ENCODE data around the gene KIAA1671. TPM values are rescaled to one million over a fixed set of nuclear protein-coding genes. Genes with fewer than 3 reads are reported as not detected.
A peak's percentile ranks its signal among the peaks of the same experiment; 100 is the strongest.

KIAA1671 gene
- total RNA-seq, 1 donor from 2014 or later: 17.3 TPM

- Histone ChIP-seq H3K4me3 (no peak overlapping the region), H3K27me3 (no peaks in the 10 kb centered on the region), H3F3A (ENCODE audit: low read depth) (peaks cover 34% of the 10 kb centered on the region), H3K27ac (peak overlapping the region; percentile 71), H3K9me3 (ENCODE audit: low read depth) (no peaks in the 10 kb centered on the region), H3K36me3 (no peaks in the 10 kb centered on the region), H3K79me2 (ENCODE audit: low read depth) (peaks cover 91% of the 10 kb centered on the region), H2AFZ (replicated peaks) (no peak overlapping the region), H3K4me2 (peak overlapping the region; percentile 44), H3K9ac (no peak overlapping the region), H4K20me1 (ENCODE audit: low read depth) (peaks cover 93% of the 10 kb centered on the region), H3K4me1 (peaks cover 19% of the 10 kb centered on the region)
- Mint-ChIP-seq H3K9me3 (no peaks in the 10 kb centered on the region), H3K27ac (peak overlapping the region; percentile 17), H3K27me3 (ENCODE audit: insufficient read depth, low read depth) (peaks cover 2% of the 10 kb centered on the region), H3K4me3 (no peak overlapping the region), H3K36me3 (no peaks in the 10 kb centered on the region), H3K4me1 (peaks cover 36% of the 10 kb centered on the region)
- no peak for TF ChIP-seq CTCF (IDR thresholded peaks at IDR 0.05)
- TF ChIP-seq EZH2phosphoT487 (IDR thresholded peaks at IDR 0.05): no peak
- DNase-seq (ENCODE audit: low spot score): peak; percentile 28
These were observed 23.4 kb downstream of the KIAA1671 start for GRCh38 chr22:24975813-24976341.

DNA sequence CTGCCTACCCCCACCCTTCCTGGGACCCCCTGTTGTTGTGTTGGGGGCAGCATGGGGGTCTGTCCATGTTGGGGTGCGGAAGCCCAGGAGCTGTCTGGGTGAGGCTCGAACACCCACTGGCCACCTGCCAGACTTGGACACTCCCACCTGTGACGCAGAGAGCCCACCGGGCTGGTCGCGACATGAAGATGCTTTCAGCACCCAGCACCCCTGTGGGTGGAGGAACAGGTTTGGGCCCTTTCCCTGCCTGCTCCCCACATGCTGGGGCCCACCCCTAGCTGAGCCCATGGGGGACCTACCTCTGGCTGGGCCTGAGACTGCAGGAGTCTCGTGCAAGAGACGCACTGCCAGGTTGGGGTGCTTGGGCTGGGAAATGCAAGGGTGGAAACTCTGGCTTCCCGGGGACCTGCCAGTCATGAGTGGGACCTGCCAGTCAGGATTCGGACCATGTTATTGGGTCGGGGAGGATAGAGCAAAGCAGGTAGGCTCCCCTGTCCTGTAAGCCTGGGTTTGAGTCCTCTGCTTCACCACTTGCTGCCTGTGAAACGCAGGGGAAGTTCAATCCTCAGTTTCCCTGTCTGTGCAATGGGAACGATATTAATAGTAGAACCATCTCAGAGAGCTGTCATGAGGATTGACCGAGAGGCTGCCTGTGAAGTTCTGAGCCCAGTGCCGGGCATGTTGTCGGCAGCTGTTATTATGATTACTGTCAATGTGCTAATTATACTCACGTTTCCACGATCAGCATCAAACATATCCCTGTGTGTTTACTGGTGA, 24.1 kb downstream of the KIAA1671 start:
- peaks cover 39% of the 10 kb centered on the region for H3K4me1 Mint-ChIP-seq
- H3K27ac ChIP-seq: peak overlapping the region; percentile 85
- H3K79me2 ChIP-seq (ENCODE audit: low read depth): peaks cover 91% of the 10 kb centered on the region
- peaks cover 2% of the 10 kb centered on the region for H3K27me3 Mint-ChIP-seq (ENCODE audit: insufficient read depth, low read depth)
- TF ChIP-seq EZH2 (IDR thresholded peaks at IDR 0.05): no peak
- no peak for TF ChIP-seq EZH2phosphoT487 (IDR thresholded peaks at IDR 0.05)
- no peak for TF ChIP-seq CTCF (IDR thresholded peaks at IDR 0.05)
- peaks cover 19% of the 10 kb centered on the region for H3K4me1 ChIP-seq
- no peak overlapping the region for H2AFZ ChIP-seq (replicated peaks)
- H3K4me3 ChIP-seq: no peak overlapping the region
- H3K9me3 Mint-ChIP-seq: no peaks in the 10 kb centered on the region
- no peak overlapping the region for H3K9ac ChIP-seq
- H3K4me3 Mint-ChIP-seq: no peak overlapping the region
- peak overlapping the region; percentile 44 for H3K4me2 ChIP-seq
- DNase-seq (ENCODE audit: low spot score): no peak
- peak overlapping the region; percentile 63 for H3K27ac Mint-ChIP-seq
- H3K27me3 ChIP-seq: no peaks in the 10 kb centered on the region
- peaks cover 92% of the 10 kb centered on the region for H4K20me1 ChIP-seq (ENCODE audit: low read depth)
- H3K9me3 ChIP-seq (ENCODE audit: low read depth): no peaks in the 10 kb centered on the region
- no peaks in the 10 kb centered on the region for H3K36me3 ChIP-seq
- H3F3A ChIP-seq (ENCODE audit: low read depth): peaks cover 34% of the 10 kb centered on the region
- no peaks in the 10 kb centered on the region for H3K36me3 Mint-ChIP-seq

DNA sequence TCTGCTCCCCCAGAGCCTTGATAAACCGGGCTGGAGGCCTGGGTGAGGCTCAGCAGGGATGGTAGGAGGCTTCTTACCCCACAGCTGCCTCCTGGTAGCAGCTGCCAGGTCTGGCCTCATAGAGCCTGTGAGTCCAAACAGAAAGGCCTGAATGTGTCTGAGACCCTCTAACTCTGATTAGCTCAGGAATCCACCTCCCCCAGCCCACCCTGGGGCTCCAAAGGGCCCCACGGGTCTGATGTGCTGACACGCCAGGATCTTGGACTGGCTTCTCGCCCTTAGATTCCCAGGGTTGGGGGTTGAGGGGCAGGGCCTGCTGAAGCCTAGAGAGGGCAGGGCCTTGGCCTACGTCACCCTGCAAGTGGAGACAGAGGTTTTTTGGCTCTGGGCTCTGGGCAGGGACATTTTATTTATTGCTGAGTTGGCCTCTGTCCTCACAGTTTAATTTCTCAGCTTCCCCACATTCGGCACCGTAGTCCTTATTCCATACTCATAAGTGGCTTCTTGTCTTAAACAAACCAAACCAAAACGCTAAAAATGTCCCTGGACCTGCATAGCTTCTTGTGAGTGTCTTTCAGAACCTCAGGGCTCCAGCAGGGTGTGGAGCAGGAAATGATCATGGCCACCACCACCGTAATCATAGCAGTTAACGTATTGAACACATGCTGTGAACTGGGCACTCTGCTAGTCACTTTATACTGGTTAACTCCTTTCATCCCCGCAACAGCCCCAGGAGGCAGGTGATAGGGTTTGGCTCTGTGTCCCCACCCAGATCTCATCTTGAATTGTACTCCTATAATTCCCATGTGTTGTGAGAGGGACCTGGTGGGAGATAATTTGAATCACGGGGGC, 25.1 kb downstream of the KIAA1671 start:
- Mint-ChIP-seq H3K27ac (peak overlapping the region; percentile 66), H3K27me3 (ENCODE audit: insufficient read depth, low read depth) (peaks cover 2% of the 10 kb centered on the region), H3K4me3 (peak overlapping the region; percentile 12), H3K4me1 (peaks cover 44% of the 10 kb centered on the region), H3K9me3 (no peaks in the 10 kb centered on the region), H3K36me3 (no peaks in the 10 kb centered on the region)
- DNase-seq (ENCODE audit: low spot score): peak; percentile 49
- no peaks in the 10 kb centered on the region for H3K9me3 ChIP-seq (ENCODE audit: low read depth)
- H3K4me1 ChIP-seq: peaks cover 23% of the 10 kb centered on the region
- H3K36me3 ChIP-seq: no peaks in the 10 kb centered on the region
- TF ChIP-seq EZH2phosphoT487 (IDR thresholded peaks at IDR 0.05) (no peak), CTCF (IDR thresholded peaks at IDR 0.05) (no peak), EZH2 (IDR thresholded peaks at IDR 0.05) (no peak)
- peak overlapping the region; percentile 5 for H3K9ac ChIP-seq
- H3K4me3 ChIP-seq: no peak overlapping the region
- peaks cover 37% of the 10 kb centered on the region for H3F3A ChIP-seq (ENCODE audit: low read depth)
- H3K27me3 ChIP-seq: no peaks in the 10 kb centered on the region
- H2AFZ ChIP-seq (replicated peaks): no peak overlapping the region
- peaks cover 91% of the 10 kb centered on the region for H3K79me2 ChIP-seq (ENCODE audit: low read depth)
- peak overlapping the region; percentile 85 for H3K27ac ChIP-seq
- peak overlapping the region; percentile 39 for H3K4me2 ChIP-seq
- H4K20me1 ChIP-seq (ENCODE audit: low read depth): peaks cover 92% of the 10 kb centered on the region
